HCT116 (cell line): ENCODE data around the gene KCND3. TPM values are rescaled to one million over a fixed set of nuclear protein-coding genes. Genes with fewer than 3 reads are reported as not detected.

Source experiments
- ATAC-seq: fragments of 200-7000 bp; cut with Tn5 transposase; 2 replicates; pipeline ENCODE4 v1.9.1; 2020; ENCODE audit warnings: mild to moderate bottlenecking, moderate library complexity
- BruUV-seq: library from RNA; stranded (reverse); fragments of 400-500 nt; replicated peaks from 2 replicates; lab custom pipeline; 2021; lab: Mats Ljungman, UMichigan
- CTCF ChIA-PET: fragments of 300-600 bp; sonication (Branson Sonifier 250); formaldehyde crosslinking; loops from one replicate; lab custom pipeline; 2021; ENCODE audit warnings: antibody characterized with exemption; lab: Charles Lee
- POLR2A ChIA-PET: fragments of 300-600, 350-600 bp; sonication (Branson Sonifier 250); formaldehyde crosslinking; loops from one replicate; lab custom pipeline; 2021; ENCODE audit warnings: antibody characterized with exemption; lab: Charles Lee
- RAD21 ChIA-PET, 2 experiments: fragments of 300-600 bp; sonication (Branson Sonifier 250); formaldehyde crosslinking; loops; one replicate each; lab custom pipeline; 2023; ENCODE audit warnings: low total read pairs in 2 of 2; ENCODE audit not compliant: uncharacterized antibody in 2 of 2, unreplicated experiment in 2 of 2, low non-redundant PET in 1 of 2; lab: Charles Lee
- DNase-seq: peaks from one replicate; pipeline ENCODE4 v3.0.0-alpha.2; 2010; ENCODE audit warnings: low read depth, low spot score
- H2AFZ ChIP-seq: fragments of 200-600 bp; shearing (Covaris generic), sonication (generic); 2 replicates; pipeline ENCODE4 v1.6.1; 2017; ENCODE audit warnings: low read depth, mixed run types, mixed read lengths, antibody characterized with exemption, low read length; ENCODE audit not compliant: poor library complexity, severe bottlenecking
- H3K27ac ChIP-seq: 2 replicates; pipeline ENCODE4 v1.5.1; 2012; ENCODE audit warnings: low read depth, low read length
- H3K27me3 ChIP-seq: fragments of 200-600 bp; sonication (generic); 2 replicates; pipeline ENCODE4 v1.6.1; 2016; ENCODE audit warnings: mixed run types, low read length, mixed read lengths; ENCODE audit not compliant: insufficient read depth
- H3K36me3 ChIP-seq, 2 experiments: fragments of 200-500 bp in 1 of 2; fragments of 200-600 bp in 1 of 2; sonication (Bioruptor generic) in 1 of 2; sonication (generic) in 1 of 2; 2 replicates each; pipeline versions ENCODE4 v1.5.1 to v1.6.1; 2014 to 2016; ENCODE audit warnings: low read length in 2 of 2, inconsistent platforms in 1 of 2, mixed read lengths in 1 of 2, mixed run types in 1 of 2; ENCODE audit not compliant: insufficient read depth in 2 of 2, control insufficient read depth in 1 of 2
- H3K4me1 ChIP-seq, 2 experiments: fragments of 200-600 bp in 1 of 2; sonication (generic) in 1 of 2; 2 replicates each; pipeline versions ENCODE4 v1.5.1 to v1.6.1; 2012 to 2017; ENCODE audit warnings: low read length in 2 of 2, inconsistent platforms in 1 of 2, mild to moderate bottlenecking in 1 of 2, mixed read lengths in 1 of 2, mixed run types in 1 of 2, moderate library complexity in 1 of 2; ENCODE audit not compliant: insufficient read depth in 2 of 2, control insufficient read depth in 1 of 2
- H3K4me2 ChIP-seq: fragments of 200-600 bp; sonication (generic); 2 replicates; pipeline ENCODE4 v1.6.1; 2017; ENCODE audit warnings: mixed run types, low read length, mixed read lengths
- H3K4me3 ChIP-seq, 2 experiments: fragments of 200-600 bp in 1 of 2; sonication (generic) in 1 of 2; replicated peaks in 1 of 2; 2 replicates each; pipeline ENCODE4 v1.5.1; 2011 to 2016; ENCODE audit warnings: low read length in 2 of 2, control low read depth in 1 of 2, low read depth in 1 of 2, mild to moderate bottlenecking in 1 of 2, mixed read lengths in 1 of 2, mixed run types in 1 of 2
- H3K79me2 ChIP-seq: fragments of 200-600 bp; sonication (generic); 2 replicates; pipeline ENCODE4 v1.6.1; 2017; ENCODE audit warnings: mild to moderate bottlenecking, mixed run types, low read length, moderate library complexity, mixed read lengths; ENCODE audit not compliant: insufficient read depth
- H3K9ac ChIP-seq: fragments of 200-600 bp; sonication (generic); 2 replicates; pipeline ENCODE4 v1.6.1; 2016; ENCODE audit warnings: low read length, mixed read lengths
- H3K9me2 ChIP-seq: fragments of 200-600 bp; sonication (generic), shearing (Covaris generic); 2 replicates; pipeline ENCODE4 v1.6.1; 2017; ENCODE audit warnings: mixed run types, mild to moderate bottlenecking, moderate library complexity; ENCODE audit not compliant: insufficient read depth
- H3K9me3 ChIP-seq, 2 experiments: fragments of 200-500 bp in 1 of 2; fragments of 200-600 bp in 1 of 2; sonication (Bioruptor generic) in 1 of 2; sonication (generic) in 1 of 2; 2 replicates each; pipeline ENCODE4 v1.6.1; 2014 to 2017; ENCODE audit warnings: low read length in 2 of 2, mixed read lengths in 2 of 2, inconsistent platforms in 1 of 2, low read depth in 1 of 2, mild to moderate bottlenecking in 1 of 2, mixed run types in 1 of 2, moderate library complexity in 1 of 2; ENCODE audit not compliant: control insufficient read depth in 1 of 2, insufficient read depth in 1 of 2
- H4K20me1 ChIP-seq: fragments of 200-600 bp; sonication (generic), shearing (Covaris generic); 2 replicates; pipeline ENCODE4 v1.6.1; 2017; ENCODE audit warnings: mixed run types, mild to moderate bottlenecking, moderate library complexity; ENCODE audit not compliant: insufficient read depth
- CBX3 ChIP-seq: IDR thresholded peaks from 2 replicates; pipeline ENCODE4 v1.6.1; 2012; ENCODE audit warnings: low read depth
- CEBPB ChIP-seq: IDR thresholded peaks from 2 replicates; pipeline ENCODE4 v1.6.1; 2012; ENCODE audit warnings: low read depth
- CTCF ChIP-seq, 3 experiments: fragments of 200-600 bp in 1 of 3; sonication (generic) in 1 of 3; IDR thresholded peaks in 2 of 3; conservative IDR thresholded peaks in 1 of 3; 2 replicates each; pipeline ENCODE4 v1.5.1; 2012 to 2017; ENCODE audit warnings: low read depth in 2 of 3, low read length in 2 of 3, antibody characterized with exemption in 1 of 3, borderline replicate concordance in 1 of 3, control low read depth in 1 of 3, mild to moderate bottlenecking in 1 of 3, mixed read lengths in 1 of 3, mixed run types in 1 of 3, moderate library complexity in 1 of 3; ENCODE audit not compliant: insufficient read depth in 1 of 3
- EGR1 ChIP-seq: IDR thresholded peaks from 2 replicates; pipeline ENCODE4 v1.6.1; 2012; ENCODE audit warnings: low read depth
- ELF1 ChIP-seq: IDR thresholded peaks from 2 replicates; pipeline ENCODE4 v1.6.1; 2012; ENCODE audit warnings: low read depth, borderline replicate concordance
- EZH2 ChIP-seq: fragments of 200-600 bp; sonication (generic); IDR thresholded peaks from 2 replicates; pipeline ENCODE4 v1.6.1; 2017; ENCODE audit warnings: antibody characterized with exemption, mixed run types
- EZH2phosphoT487 ChIP-seq: fragments of 200-600 bp; IDR thresholded peaks from 2 replicates; pipeline ENCODE4 v1.6.1; 2018; ENCODE audit warnings: antibody characterized with exemption, borderline replicate concordance
- FOSL1 ChIP-seq: IDR thresholded peaks from 2 replicates; pipeline ENCODE4 v1.6.1; 2012; ENCODE audit warnings: low read depth
- JUND ChIP-seq: IDR thresholded peaks from 2 replicates; pipeline ENCODE4 v1.6.1; 2012
- MAX ChIP-seq: IDR thresholded peaks from 2 replicates; pipeline ENCODE4 v1.6.1; 2012
- POLR2AphosphoS5 ChIP-seq: IDR thresholded peaks from 2 replicates; pipeline ENCODE4 v1.6.1; 2011; ENCODE audit warnings: mild to moderate bottlenecking, low read depth, low read length, moderate library complexity
- RAD21 ChIP-seq: IDR thresholded peaks from 2 replicates; pipeline ENCODE4 v1.6.1; 2012; ENCODE audit warnings: low read depth, mild to moderate bottlenecking
- REST ChIP-seq: IDR thresholded peaks from 2 replicates; pipeline ENCODE4 v1.6.1; 2012; ENCODE audit warnings: low read depth
- ZBTB33 ChIP-seq: IDR thresholded peaks from 2 replicates; pipeline ENCODE4 v1.6.1; 2011; ENCODE audit warnings: mild to moderate bottlenecking, low read length, moderate library complexity; ENCODE audit not compliant: insufficient replicate concordance; ENCODE audit errors: extremely low read depth
- ZFX ChIP-seq: fragments of 450-650 bp; IDR thresholded peaks from 2 replicates; pipeline ENCODE4 v1.6.1; 2017
- ZNF274 ChIP-seq: fragments of 200-500 bp; sonication (Bioruptor generic); IDR thresholded peaks from 2 replicates; pipeline ENCODE4 v1.6.1; 2014; ENCODE audit warnings: mild to moderate bottlenecking, low read depth, low read length, inconsistent platforms
- intact Hi-C: fragments of 100-400 bp; cut with micrococcal nuclease; formaldehyde crosslinking; loops from 2 replicates; pipeline ENCODE4 v1.10.0; 2022
- total RNA-seq: library from RNA; stranded (reverse); gene quantifications from one replicate; pipeline ENCODE4 v1.2.1, GENCODE V29; 2021; ENCODE audit not compliant: unreplicated experiment

KCND3 gene
- total RNA-seq, 1 experiment from 2014 or later: 0.44 TPM

- ChIA-PET RAD21 (no interaction called here), POLR2A (no interaction called here), CTCF (no interaction called here)
- ATAC-seq (no peak), DNase-seq (no peak)
- Histone ChIP-seq H3K4me1 (no peaks in the 10 kb centered on the region), H3K4me2 (no peak overlapping the region), H3K27me3 (peaks cover 27% of the 10 kb centered on the region), H3K27ac (no peak overlapping the region), H3K79me2 (no peaks in the 10 kb centered on the region), H3K9ac (no peak overlapping the region), H3K4me3 (no peak overlapping the region), H3K9me2 (no peaks in the 10 kb centered on the region), H4K20me1 (no peaks in the 10 kb centered on the region), H3K9me3 (no peaks in the 10 kb centered on the region), H2AFZ (no peak overlapping the region), H3K36me3 (no peaks in the 10 kb centered on the region)
- intact Hi-C loops: no loop called here
- no peak for TF ChIP-seq ZBTB33
- no peak for TF ChIP-seq CBX3
- TF ChIP-seq FOSL1: no peak
- no peak for TF ChIP-seq POLR2AphosphoS5
- TF ChIP-seq RAD21: no peak
- TF ChIP-seq CTCF (IDR thresholded peaks at IDR 0.05 in 2 of 3, conservative IDR thresholded peaks at IDR 0.05 in 1 of 3; ENCODE audit: borderline replicate concordance in 1 of 3, insufficient read depth in 1 of 3, low read depth in 2 of 3, low read length in 2 of 3): no peak
- TF ChIP-seq EGR1: no peak
- no peak for TF ChIP-seq EZH2
- TF ChIP-seq ZNF274: no peak
- TF ChIP-seq MAX: no peak
- TF ChIP-seq ELF1: no peak
- no peak for TF ChIP-seq EZH2phosphoT487
- TF ChIP-seq REST: no peak
- TF ChIP-seq ZFX: no peak
- TF ChIP-seq CEBPB: no peak
- no peak for TF ChIP-seq JUND
- no TSS peak for BruUV-seq
These were observed 169.8 kb downstream of the KCND3 start for GRCh38 chr1:111819566-111820263.
